ENCODE data around the gene DST.

Gene DST

DNA sequence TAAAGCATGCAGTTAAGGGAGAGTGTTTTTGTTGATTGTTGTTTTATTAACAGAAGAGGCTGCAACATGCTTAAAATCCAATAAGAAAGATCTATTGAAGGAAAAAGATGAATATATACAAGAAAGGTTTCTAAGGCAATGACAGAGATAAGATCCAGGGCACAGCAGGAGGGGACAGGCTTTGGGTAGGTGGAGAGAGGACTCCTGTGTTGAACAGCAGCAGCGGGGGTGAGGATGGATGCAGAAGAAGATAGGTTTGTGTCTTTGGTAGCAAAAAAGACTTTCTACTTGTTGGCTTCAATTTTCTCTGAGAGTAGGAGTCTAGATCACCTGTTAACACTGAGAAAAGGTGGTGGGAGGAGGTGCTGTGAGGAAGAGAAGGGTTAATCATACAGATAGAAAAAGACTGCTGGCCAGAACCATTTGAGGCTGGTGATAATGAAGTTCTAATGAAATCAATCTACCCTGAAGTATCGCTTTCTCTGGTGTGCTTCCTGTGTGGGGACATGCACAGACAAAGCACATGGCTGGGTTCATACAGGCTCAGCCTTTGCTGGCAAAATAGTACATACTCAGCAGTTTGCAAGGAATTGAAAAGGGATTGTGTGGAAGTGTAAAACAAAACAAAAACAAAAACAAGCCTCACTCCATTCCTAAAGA, 17.2 kb upstream of the DST start:
- H4K8ac ChIP-seq (ENCODE audit: low read depth, low read length): no peak overlapping the region
- H2BK12ac ChIP-seq (ENCODE audit: low read length): no peak overlapping the region
- no peaks in the 10 kb centered on the region for H3K36me3 ChIP-seq (ENCODE audit: control insufficient read depth in 1 of 2, insufficient read depth in 2 of 2, low read length in 2 of 2)
- no peak overlapping the region for H3K4me2 ChIP-seq (ENCODE audit: low read length)
- H3K14ac ChIP-seq (ENCODE audit: low read length): no peak overlapping the region
- H2AFZ ChIP-seq (ENCODE audit: insufficient read depth, low read length, poor library complexity): no peak overlapping the region
- peak overlapping the region; percentile 46 for H2BK120ac ChIP-seq (ENCODE audit: insufficient read depth, low read length, poor library complexity)
- no peak for DNase-seq
- no peaks in the 10 kb centered on the region for H3K79me2 ChIP-seq (ENCODE audit: control insufficient read depth, insufficient read depth, low read length, poor library complexity)
- H4K91ac ChIP-seq (ENCODE audit: low read depth, low read length): no peak overlapping the region
- H3K18ac ChIP-seq (ENCODE audit: low read length): no peak overlapping the region
- H3K4me3 ChIP-seq (ENCODE audit: low read depth, low read length): no peak overlapping the region
- H3K4me1 ChIP-seq (ENCODE audit: control insufficient read depth in 1 of 2, insufficient read depth in 2 of 2, low read length in 2 of 2): no peaks in the 10 kb centered on the region
- no peak overlapping the region for H3K23ac ChIP-seq (ENCODE audit: low read length)
- H4K12ac ChIP-seq (ENCODE audit: low read depth, low read length): no peak overlapping the region
- H3K9me3 ChIP-seq (ENCODE audit: insufficient read depth, low read depth, low read length): no peaks in the 10 kb centered on the region
- H3K27ac ChIP-seq (ENCODE audit: low read depth, low read length): no peak overlapping the region
- no peak overlapping the region for H3K9ac ChIP-seq (ENCODE audit: low read length)
- no CpG with 5 or more reads among the region's 2 CpGs for WGBS (ENCODE audit: extremely low coverage, insufficient coverage, insufficient read length)
- no peak overlapping the region for H3K4ac ChIP-seq (ENCODE audit: low read depth, low read length)
- no peaks in the 10 kb centered on the region for H3K79me1 ChIP-seq (ENCODE audit: low read length)
- H2BK5ac ChIP-seq (ENCODE audit: low read depth, low read length, poor library complexity): no peak overlapping the region
- H2AK5ac ChIP-seq (ENCODE audit: low read length): no peak overlapping the region
- no peaks in the 10 kb centered on the region for H3K27me3 ChIP-seq (ENCODE audit: insufficient read depth, low read length)

DNA sequence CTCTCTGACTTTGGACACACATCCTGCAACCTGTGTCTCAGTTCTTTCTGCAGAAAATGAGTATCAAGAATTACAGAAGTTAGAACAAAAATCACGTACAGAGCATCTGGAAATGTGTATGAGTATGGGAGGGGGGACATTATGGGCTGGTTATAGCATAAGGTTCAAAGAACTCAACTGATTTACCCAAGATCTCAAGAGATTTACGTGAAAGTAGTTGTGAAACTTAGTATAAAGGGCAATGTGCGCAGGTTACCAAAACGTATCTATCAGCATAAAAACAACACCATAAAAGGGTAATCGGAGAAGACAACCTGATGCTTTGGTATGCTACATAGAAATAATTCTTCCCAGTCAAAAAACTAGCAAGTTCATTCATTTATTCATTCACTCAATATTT, 15.6 kb upstream of the DST start:
- no peak for DNase-seq
- Histone ChIP-seq H4K12ac (ENCODE audit: low read depth, low read length) (no peak overlapping the region), H3K4me3 (ENCODE audit: low read depth, low read length) (no peak overlapping the region), H3K79me1 (ENCODE audit: low read length) (no peaks in the 10 kb centered on the region), H3K4me2 (ENCODE audit: low read length) (no peak overlapping the region), H2BK120ac (ENCODE audit: insufficient read depth, low read length, poor library complexity) (no peak overlapping the region), H2BK12ac (ENCODE audit: low read length) (no peak overlapping the region), H3K23ac (ENCODE audit: low read length) (no peak overlapping the region), H2AFZ (ENCODE audit: insufficient read depth, low read length, poor library complexity) (no peak overlapping the region), H3K27ac (ENCODE audit: low read depth, low read length) (no peak overlapping the region), H3K9me3 (ENCODE audit: insufficient read depth, low read depth, low read length) (no peaks in the 10 kb centered on the region), H3K4ac (ENCODE audit: low read depth, low read length) (no peak overlapping the region), H3K18ac (ENCODE audit: low read length) (no peak overlapping the region), H4K8ac (ENCODE audit: low read depth, low read length) (no peak overlapping the region), H3K36me3 (ENCODE audit: control insufficient read depth in 1 of 2, insufficient read depth in 2 of 2, low read length in 2 of 2) (no peaks in the 10 kb centered on the region), H3K14ac (ENCODE audit: low read length) (no peak overlapping the region), H2AK5ac (ENCODE audit: low read length) (no peak overlapping the region), H3K9ac (ENCODE audit: low read length) (no peak overlapping the region), H2BK5ac (ENCODE audit: low read depth, low read length, poor library complexity) (no peak overlapping the region), H3K27me3 (ENCODE audit: insufficient read depth, low read length) (no peaks in the 10 kb centered on the region), H3K79me2 (ENCODE audit: control insufficient read depth, insufficient read depth, low read length, poor library complexity) (no peaks in the 10 kb centered on the region), H4K91ac (ENCODE audit: low read depth, low read length) (no peak overlapping the region), H3K4me1 (ENCODE audit: control insufficient read depth in 1 of 2, insufficient read depth in 2 of 2, low read length in 2 of 2) (no peaks in the 10 kb centered on the region)
- no CpG with 5 or more reads among the region's 5 CpGs for WGBS (ENCODE audit: extremely low coverage, insufficient coverage, insufficient read length)

DNA sequence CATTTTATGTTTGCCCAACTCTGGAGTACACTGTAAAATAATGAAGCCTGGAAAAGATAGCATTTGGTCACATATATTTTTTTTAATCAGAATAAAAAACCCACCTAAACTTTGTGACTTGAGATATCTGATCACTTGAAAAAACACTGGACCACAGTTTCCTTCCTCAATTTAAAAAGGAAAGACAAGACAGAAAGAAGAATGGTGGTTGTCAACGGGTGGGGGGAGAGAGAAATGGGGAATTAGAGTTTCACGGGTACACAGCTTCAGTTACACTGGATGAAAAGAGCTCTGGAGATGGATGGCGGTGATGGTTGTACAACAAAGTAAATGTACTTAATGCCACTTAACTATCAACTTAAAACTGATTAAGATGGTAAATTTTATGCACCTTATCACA, 14.7 kb upstream of the DST start:
- no peak overlapping the region for H3K18ac ChIP-seq (ENCODE audit: low read length)
- H2BK120ac ChIP-seq (ENCODE audit: insufficient read depth, low read length, poor library complexity): no peak overlapping the region
- H3K79me1 ChIP-seq (ENCODE audit: low read length): no peaks in the 10 kb centered on the region
- no peak overlapping the region for H3K9ac ChIP-seq (ENCODE audit: low read length)
- no peak overlapping the region for H2AFZ ChIP-seq (ENCODE audit: insufficient read depth, low read length, poor library complexity)
- H3K4me2 ChIP-seq (ENCODE audit: low read length): no peak overlapping the region
- no peaks in the 10 kb centered on the region for H3K9me3 ChIP-seq (ENCODE audit: insufficient read depth, low read depth, low read length)
- WGBS (ENCODE audit: extremely low coverage, insufficient coverage, insufficient read length): no CpG with 5 or more reads among the region's 3 CpGs
- no peak overlapping the region for H3K27ac ChIP-seq (ENCODE audit: low read depth, low read length)
- H4K12ac ChIP-seq (ENCODE audit: low read depth, low read length): no peak overlapping the region
- H4K91ac ChIP-seq (ENCODE audit: low read depth, low read length): no peak overlapping the region
- H2AK5ac ChIP-seq (ENCODE audit: low read length): no peak overlapping the region
- no peaks in the 10 kb centered on the region for H3K4me1 ChIP-seq (ENCODE audit: control insufficient read depth in 1 of 2, insufficient read depth in 2 of 2, low read length in 2 of 2)
- no peak overlapping the region for H3K4ac ChIP-seq (ENCODE audit: low read depth, low read length)
- H3K79me2 ChIP-seq (ENCODE audit: control insufficient read depth, insufficient read depth, low read length, poor library complexity): no peaks in the 10 kb centered on the region
- H3K14ac ChIP-seq (ENCODE audit: low read length): no peak overlapping the region
- H3K4me3 ChIP-seq (ENCODE audit: low read depth, low read length): no peak overlapping the region
- no peaks in the 10 kb centered on the region for H3K27me3 ChIP-seq (ENCODE audit: insufficient read depth, low read length)
- no peak overlapping the region for H4K8ac ChIP-seq (ENCODE audit: low read depth, low read length)
- H2BK5ac ChIP-seq (ENCODE audit: low read depth, low read length, poor library complexity): no peak overlapping the region
- H3K36me3 ChIP-seq (ENCODE audit: control insufficient read depth in 1 of 2, insufficient read depth in 2 of 2, low read length in 2 of 2): no peaks in the 10 kb centered on the region
- no peak overlapping the region for H2BK12ac ChIP-seq (ENCODE audit: low read length)
- DNase-seq: no peak
- H3K23ac ChIP-seq (ENCODE audit: low read length): no peak overlapping the region

DNA sequence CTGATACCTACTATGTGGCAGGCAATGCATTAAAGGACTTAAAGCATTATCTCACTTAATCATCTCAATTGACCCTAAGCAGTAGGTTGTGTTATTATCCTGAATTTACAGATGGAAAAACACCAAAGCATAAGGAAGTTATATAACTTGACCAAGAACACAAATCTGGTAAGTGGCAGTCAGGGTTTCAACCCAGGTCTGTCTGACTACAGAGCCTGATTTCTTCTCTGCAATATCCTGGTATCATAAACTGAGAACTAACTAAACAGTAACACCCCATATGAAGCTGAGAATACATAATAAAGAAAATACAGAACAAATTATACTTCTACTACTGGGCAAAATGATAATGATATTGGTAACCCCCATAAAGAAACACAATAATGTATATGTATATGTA, 13.8 kb upstream of the DST start:
- Histone ChIP-seq H4K91ac (ENCODE audit: low read depth, low read length) (no peak overlapping the region), H2AK5ac (ENCODE audit: low read length) (no peak overlapping the region), H4K8ac (ENCODE audit: low read depth, low read length) (no peak overlapping the region), H2BK5ac (ENCODE audit: low read depth, low read length, poor library complexity) (no peak overlapping the region), H3K79me2 (ENCODE audit: control insufficient read depth, insufficient read depth, low read length, poor library complexity) (no peaks in the 10 kb centered on the region), H3K9ac (ENCODE audit: low read length) (no peak overlapping the region), H3K27ac (ENCODE audit: low read depth, low read length) (no peak overlapping the region), H2BK12ac (ENCODE audit: low read length) (no peak overlapping the region), H3K23ac (ENCODE audit: low read length) (no peak overlapping the region), H3K79me1 (ENCODE audit: low read length) (no peaks in the 10 kb centered on the region), H3K14ac (ENCODE audit: low read length) (no peak overlapping the region), H2AFZ (ENCODE audit: insufficient read depth, low read length, poor library complexity) (no peak overlapping the region), H3K4me3 (ENCODE audit: low read depth, low read length) (no peak overlapping the region), H3K4ac (ENCODE audit: low read depth, low read length) (no peak overlapping the region), H3K9me3 (ENCODE audit: insufficient read depth, low read depth, low read length) (no peaks in the 10 kb centered on the region), H3K4me1 (ENCODE audit: control insufficient read depth in 1 of 2, insufficient read depth in 2 of 2, low read length in 2 of 2) (no peaks in the 10 kb centered on the region), H3K4me2 (ENCODE audit: low read length) (no peak overlapping the region), H3K27me3 (ENCODE audit: insufficient read depth, low read length) (no peaks in the 10 kb centered on the region), H4K12ac (ENCODE audit: low read depth, low read length) (no peak overlapping the region), H3K18ac (ENCODE audit: low read length) (no peak overlapping the region), H2BK120ac (ENCODE audit: insufficient read depth, low read length, poor library complexity) (no peak overlapping the region), H3K36me3 (ENCODE audit: control insufficient read depth in 1 of 2, insufficient read depth in 2 of 2, low read length in 2 of 2) (no peaks in the 10 kb centered on the region)
- DNase-seq: no peak
